ENCODE measurements around the gene PHTF1.

The PHTF1 gene

GRCh38 chr1:113770031-113770430 lies 10.7 kb upstream of the PHTF1 start:
- H3K27me3 ChIP-seq (replicated peaks), result no peaks in the 10 kb centered on the region
- no peak overlapping the region for H3K4me3 ChIP-seq (ENCODE audit: low read depth, low read length)
- in situ Hi-C loops (cut with HindIII; ENCODE audit: low pct_ligation_motif_present, low sequenced_read_pairs), result no loop called here
- no peak overlapping the region for H3K27ac ChIP-seq
- no peak for DNase-seq
- no peak for TF ChIP-seq CTCF (IDR thresholded peaks at IDR 0.05; ENCODE audit: low read depth, low read length, missing control alignments)
- H3K36me3 ChIP-seq (replicated peaks), result peaks cover 17% of the 10 kb centered on the region

DNA sequence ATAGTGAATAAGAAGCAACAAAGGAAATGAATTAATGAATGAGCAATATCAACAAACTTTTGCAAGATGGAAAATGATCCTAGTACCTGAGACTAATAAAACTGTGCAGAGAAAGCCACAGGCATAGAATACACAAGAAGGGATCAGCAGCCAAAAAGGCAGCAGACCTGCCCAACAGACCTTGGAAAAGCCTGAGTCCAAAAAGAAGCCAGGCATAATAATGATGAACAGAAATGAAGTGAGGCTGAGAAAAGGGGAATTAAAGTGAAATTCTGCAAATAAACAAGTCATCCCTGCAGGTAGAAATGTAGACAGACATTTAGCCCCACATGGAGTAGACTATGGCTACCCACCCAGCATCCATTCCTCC lies 10.3 kb upstream of the PHTF1 start:
- H3K27ac ChIP-seq, result no peak overlapping the region

GRCh38 chr1:113768916-113769600 lies 9.8 kb upstream of the PHTF1 start:
- DNase-seq, result no peak
- H3K36me3 ChIP-seq (replicated peaks), result peaks cover 17% of the 10 kb centered on the region
- in situ Hi-C loops (cut with HindIII; ENCODE audit: low pct_ligation_motif_present, low sequenced_read_pairs), result no loop called here
- no peak overlapping the region for H3K27ac ChIP-seq
- H3K27me3 ChIP-seq (replicated peaks), result no peaks in the 10 kb centered on the region
- no peak overlapping the region for H3K4me3 ChIP-seq (ENCODE audit: low read depth, low read length)
- no peak for TF ChIP-seq CTCF (IDR thresholded peaks at IDR 0.05; ENCODE audit: low read depth, low read length, missing control alignments)

More for the DNA sequence above, 10.3 kb upstream of the PHTF1 start:
- in situ Hi-C loops (cut with HindIII; ENCODE audit: low pct_ligation_motif_present, low sequenced_read_pairs), result no loop called here
- Histone ChIP-seq H3K4me3 (ENCODE audit: low read depth, low read length) (no peak overlapping the region), H3K36me3 (replicated peaks) (peaks cover 17% of the 10 kb centered on the region), H3K27me3 (replicated peaks) (no peaks in the 10 kb centered on the region)
- DNase-seq, result no peak
- TF ChIP-seq CTCF (IDR thresholded peaks at IDR 0.05; ENCODE audit: low read depth, low read length, missing control alignments), result no peak

- in situ Hi-C loops (cut with HindIII; ENCODE audit: low pct_ligation_motif_present, low sequenced_read_pairs), result no loop called here
- no peak for DNase-seq
- Histone ChIP-seq H3K36me3 (replicated peaks) (peaks cover 17% of the 10 kb centered on the region), H3K27ac (no peak overlapping the region), H3K4me3 (ENCODE audit: low read depth, low read length) (no peak overlapping the region), H3K27me3 (replicated peaks) (no peaks in the 10 kb centered on the region)
- no peak for TF ChIP-seq CTCF (IDR thresholded peaks at IDR 0.05; ENCODE audit: low read depth, low read length, missing control alignments)
Measured at GRCh38 chr1:113765306-113766230, 6.3 kb upstream of the PHTF1 start.

- Histone ChIP-seq H3K27ac (no peak overlapping the region), H3K27me3 (replicated peaks) (no peaks in the 10 kb centered on the region), H3K36me3 (replicated peaks) (peaks cover 17% of the 10 kb centered on the region), H3K4me3 (ENCODE audit: low read depth, low read length) (no peak overlapping the region)
- no peak for TF ChIP-seq CTCF (IDR thresholded peaks at IDR 0.05; ENCODE audit: low read depth, low read length, missing control alignments)
- no peak for DNase-seq
- in situ Hi-C loops (cut with HindIII; ENCODE audit: low pct_ligation_motif_present, low sequenced_read_pairs), result no loop called here
Measured at GRCh38 chr1:113763661-113764060, 4.4 kb upstream of the PHTF1 start.
